NCI-H1417 (cell line): ENCODE data around the gene XG.
"Not testable (repeated sequence)": the region's sequence is repeated elsewhere in the genome, so short reads cannot be mapped to it uniquely, and the experiment has no call there.

ENCODE experiments used
- DNase-seq, 3 experiments: peaks; one replicate each; lab custom pipeline; 2025; lab: John Stamatoyannopoulos, UW

The XG gene

DNA sequence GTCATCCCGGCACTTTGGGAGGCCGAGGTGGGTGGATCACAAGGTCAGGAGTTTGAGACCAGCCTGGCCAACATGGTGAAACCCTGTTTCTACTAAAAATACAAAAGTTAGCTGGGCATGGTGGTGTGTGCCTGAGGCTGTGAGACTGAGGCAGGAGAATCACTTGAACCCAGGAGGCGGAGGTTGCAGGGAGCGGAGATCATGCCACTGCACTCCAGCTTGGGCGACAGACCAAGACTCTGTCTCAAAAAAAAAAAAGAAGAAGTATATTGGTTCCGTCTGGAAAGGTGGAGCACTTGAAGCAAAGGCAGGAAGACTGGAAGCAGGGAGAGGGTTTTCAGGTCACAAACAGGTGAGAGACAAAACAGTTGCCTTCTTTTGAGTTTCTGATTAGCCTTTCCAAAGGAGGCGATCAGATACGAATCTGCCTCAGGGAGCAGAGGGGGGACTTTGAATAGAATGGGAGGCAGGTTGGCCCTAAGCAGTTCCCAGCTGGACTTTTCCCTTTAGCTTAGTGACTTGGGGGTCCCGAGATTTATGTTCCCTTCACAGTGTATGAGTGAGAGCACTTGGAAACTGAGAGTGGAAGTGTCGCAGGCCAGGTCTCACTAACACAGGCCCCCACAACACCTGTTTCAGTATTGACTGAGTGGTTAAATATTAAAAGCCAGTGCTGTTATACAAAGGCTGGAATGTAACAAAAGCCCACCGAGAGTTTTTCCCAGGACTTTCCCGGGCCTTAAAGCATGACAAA, 28.8 kb downstream of the XG start:
- not testable (repeated sequence) for DNase-seq

DNA sequence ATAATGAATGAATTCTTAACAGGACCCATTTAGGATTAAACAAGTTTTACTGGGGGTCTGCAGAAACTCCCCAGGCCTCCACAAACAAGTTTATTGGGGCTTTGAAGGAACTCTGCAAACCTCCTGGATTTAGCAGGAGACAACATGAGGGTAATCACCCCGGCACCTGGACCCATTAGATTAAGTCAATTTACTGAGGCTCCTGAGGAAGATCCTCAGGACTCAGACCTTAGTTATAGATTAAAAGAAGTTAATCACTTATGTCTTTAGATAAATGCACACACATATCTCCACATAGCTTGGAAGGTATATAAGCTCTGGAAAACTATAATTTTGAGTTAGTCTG, 29.4 kb downstream of the XG start:
- DNase-seq: no peak

DNA sequence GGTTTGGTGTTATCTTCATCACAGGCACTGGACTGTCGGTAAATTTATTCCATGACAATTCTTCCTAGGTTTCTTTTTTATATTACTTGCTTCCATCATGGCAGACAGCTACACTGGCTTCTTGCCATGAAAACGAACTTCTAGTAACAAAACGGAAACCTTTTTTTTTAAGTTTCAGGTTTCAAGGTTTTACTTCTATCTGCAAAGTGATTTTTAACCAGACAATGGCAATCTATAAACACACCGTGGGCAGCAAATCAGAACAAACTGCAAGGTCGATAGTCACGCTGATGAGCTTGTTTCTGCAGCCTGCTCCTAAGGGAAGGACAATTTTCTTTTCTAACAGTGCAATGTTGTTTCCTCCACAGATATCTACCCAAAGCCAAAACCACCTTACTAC, 29.9 kb downstream of the XG start:
- DNase-seq: no peak

DNA sequence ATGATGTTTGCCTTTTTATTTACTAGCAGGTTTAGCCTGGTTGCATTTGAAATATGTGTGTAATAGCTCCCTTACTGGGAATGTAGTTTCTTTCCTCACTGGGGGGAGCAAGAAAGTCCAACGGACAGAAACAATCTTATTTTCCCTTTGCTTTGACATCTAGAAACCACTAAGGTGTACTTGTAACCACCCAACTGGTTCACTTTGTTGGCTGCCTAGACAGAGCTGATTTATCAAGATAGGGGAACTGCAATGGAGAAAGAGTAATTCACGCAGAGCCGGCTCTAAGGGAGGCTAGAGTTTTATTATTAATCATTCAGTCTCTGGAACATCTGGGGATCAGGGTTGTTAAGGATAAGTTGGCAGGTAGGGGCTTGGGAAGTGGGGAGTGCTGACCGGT, 30.3 kb downstream of the XG start:
- no peak for DNase-seq

DNA sequence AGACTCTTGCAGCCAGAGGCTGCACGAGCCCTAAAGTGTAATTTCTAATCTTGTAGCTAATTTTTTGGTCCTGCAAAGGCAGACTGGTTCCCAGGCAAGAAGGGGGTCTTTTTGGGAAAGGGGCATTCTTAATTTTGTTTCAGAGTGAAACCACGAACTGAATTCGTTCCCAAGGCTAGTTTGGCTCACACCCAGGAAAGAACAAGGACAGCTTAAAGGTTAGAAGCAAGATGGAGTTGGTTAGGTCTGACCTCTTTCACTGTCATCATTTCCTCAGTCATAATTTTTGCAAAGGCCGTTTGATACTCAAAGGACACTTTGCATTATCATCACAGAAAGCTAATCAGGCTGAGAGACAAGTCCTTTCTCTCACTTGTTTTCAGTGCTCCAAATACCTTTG, 30.9 kb downstream of the XG start:
- no peak for DNase-seq

DNA sequence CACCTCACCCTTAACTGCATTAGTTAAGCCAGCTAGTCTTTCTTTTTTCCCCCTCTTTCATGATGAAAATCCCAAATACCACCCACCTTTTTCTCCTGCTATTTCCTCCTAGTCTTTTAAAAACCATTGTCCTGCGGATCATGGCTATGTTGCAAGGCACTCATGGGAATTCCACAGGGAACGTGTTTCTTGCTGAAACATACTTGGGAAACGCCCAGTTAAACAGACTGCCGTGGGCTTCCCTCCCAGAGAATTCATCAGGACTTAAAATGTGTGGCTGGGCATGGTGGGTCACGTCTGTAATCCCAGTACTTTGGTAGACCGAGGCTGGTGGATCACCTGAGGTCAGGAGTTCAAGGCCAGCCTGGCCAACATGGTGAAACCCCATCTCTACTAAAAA, 32.2 kb downstream of the XG start:
- no peak for DNase-seq

DNA sequence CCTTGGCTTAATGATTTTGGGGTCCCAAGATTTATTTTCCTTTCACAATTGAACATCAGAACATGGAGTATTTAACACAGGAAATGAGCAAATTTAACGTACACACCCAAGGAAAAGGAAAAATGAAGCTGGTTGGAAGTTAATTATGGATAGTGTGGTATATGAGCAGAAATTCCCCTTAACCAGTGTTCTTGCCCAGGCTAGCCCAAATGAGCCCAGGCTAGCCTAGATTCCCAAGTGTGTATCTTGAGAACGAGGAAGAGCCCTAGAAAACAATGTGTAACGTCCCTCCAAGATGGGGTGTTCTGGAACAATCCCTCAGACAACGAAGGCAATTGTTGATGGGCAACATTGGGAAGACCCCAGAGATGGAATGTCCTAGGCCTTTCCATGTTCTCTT, 33.7 kb downstream of the XG start:
- DNase-seq: no peak

DNA sequence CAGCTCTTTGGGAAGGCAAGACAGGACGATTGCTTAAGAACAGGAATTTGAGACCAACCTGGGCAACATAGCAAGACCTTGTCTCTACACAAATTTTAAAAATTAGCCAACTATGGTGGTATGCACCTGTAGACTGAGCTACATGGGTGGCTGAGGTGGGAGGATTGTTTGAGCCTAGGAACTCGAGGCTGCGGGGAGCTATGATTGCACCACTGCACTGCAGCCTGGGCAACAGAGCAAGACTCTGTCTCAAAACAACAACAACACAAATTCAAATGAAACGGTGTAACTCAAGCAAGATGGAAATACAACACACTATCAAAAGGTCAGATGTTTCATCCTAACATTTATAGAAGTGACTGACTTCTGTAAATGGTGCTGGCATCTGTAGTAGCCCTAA, 37.1 kb downstream of the XG start:
- DNase-seq: no peak

DNA sequence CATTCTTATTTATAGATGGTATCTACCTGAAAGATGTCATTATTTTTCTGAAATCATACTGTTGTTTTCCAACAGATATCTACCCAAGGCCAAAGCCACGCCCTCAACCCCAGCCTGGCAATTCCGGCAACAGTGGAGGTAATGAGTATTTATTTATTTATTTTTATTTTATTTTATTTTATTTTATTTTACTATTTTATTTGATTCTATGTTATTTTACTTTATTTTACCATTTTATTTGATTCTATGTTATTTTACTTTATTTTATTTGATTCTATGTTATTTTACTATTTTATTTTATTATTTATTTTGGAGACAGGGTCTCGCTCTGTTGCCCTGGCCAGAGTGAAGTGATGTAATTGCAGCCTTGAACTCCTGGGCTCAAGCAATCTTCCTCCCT, 37.7 kb downstream of the XG start:
- no peak for DNase-seq

DNA sequence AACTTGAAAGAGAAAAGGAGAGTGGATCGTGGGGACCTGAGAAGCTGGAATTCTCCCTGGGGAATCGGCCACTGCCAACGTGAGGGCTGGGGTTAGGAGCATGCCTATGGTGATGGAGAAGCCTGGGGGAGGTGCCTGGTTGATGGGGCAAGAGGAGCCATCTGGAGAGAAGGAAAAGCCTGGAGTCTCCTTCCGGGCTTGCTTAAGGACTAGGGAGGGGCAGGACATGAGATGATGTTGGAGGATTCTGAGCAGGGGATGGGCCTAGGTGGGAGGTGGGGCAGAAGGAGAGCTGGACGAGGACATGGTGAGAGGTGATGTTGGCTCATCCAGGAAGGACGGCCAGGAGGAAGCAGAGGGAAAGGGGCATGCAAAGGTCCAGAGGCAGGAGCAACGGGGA, 41.9 kb downstream of the XG start:
- no peak for DNase-seq

DNA sequence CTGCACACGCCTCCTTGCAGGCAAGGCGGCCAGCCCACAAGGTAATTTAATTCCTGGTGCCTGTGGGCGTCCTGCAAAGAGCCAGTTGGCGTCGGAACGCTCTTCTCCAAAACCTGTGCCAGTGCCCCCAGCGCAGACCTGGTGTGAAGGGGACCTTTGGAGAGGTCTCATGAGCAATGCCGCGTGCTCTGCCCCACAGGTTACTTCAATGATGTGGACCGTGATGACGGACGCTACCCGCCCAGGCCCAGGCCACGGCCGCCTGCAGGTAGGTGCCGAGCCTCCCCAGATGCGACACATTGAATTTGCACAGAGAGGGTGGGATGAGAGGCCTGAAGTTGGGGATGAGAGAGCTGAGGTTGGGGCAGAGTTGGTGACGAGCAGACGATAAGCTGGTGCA, 42.5 kb downstream of the XG start:
- no peak for DNase-seq

DNA sequence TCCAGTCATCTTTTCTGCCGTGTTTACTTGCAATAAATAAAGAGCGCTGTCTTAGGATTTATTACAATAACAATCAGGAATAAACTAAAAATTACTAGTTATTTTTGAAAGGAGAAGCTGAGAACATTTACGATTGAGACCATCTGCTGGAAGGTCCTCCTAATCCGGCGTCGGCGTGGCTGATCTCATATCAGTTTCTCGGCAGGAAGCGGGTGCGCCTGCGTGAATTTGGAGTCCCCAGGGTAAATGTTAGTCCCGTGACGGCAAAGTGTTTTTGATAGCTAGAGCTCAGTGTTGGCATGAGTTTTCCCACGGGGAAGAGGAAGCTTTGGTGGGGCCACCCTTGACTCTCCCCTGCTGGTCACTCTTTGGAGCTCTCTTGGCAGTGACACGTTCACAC, 45.0 kb downstream of the XG start:
- DNase-seq: not testable (repeated sequence)

DNA sequence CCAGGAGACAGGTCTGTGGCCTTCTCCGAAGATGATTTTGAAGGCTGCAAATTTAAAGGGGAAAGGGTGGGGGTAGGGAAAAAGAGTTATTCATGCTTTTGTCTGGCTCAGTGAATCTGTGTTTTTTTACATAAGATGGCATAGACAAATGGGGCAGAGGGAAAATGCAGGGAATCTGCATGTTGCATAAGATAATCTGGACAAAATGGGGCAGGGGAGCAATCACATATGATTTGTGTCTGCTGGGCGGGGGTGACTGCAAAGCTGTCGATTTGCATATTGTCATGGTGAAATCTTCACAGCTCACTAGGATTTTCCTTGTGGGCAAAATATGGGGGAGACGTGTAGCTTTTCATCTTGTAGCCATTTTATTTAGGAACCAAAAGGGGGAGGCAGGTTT, 47.5 kb downstream of the XG start:
- DNase-seq: no peak

DNA sequence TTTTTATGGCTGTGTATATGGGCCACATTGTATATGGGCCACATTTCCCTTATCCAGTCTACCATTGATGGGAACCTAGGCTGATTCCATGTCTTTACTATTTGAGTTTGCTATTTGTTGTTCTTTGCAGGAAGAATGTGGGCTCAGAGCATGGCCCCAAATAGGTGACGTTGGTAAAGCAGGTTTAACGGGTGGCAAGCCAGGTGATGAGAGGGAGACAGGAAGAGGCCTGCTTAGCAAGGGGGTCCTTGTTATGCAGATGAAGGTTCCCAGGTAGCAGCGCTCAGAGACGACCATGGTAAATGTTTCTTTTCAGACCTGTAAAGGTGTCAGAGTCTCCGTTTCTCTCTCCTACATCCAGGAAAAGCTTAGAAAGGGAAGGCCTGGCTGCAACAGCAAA, 48.1 kb downstream of the XG start:
- not testable (repeated sequence) for DNase-seq

DNA sequence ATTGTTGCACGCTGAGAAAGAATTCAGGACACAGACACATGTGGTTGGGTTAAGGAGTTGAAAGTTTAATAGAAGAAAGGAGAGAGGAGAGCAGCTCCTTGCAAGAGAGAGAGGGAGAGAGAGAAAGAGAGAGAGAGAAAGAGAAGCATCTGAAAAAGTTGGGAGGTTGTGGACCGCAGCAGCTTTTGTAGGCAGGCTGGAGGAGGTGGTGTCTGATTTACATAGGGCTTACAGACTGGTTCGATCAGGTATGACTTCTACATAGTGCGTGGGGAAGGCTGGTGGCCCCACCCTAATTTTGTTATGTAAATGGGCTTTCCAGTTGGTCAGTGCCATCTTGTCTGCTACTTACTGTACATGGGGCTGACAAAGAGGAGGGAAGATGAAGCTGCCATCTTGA, 49.4 kb downstream of the XG start:
- no peak for DNase-seq

DNA sequence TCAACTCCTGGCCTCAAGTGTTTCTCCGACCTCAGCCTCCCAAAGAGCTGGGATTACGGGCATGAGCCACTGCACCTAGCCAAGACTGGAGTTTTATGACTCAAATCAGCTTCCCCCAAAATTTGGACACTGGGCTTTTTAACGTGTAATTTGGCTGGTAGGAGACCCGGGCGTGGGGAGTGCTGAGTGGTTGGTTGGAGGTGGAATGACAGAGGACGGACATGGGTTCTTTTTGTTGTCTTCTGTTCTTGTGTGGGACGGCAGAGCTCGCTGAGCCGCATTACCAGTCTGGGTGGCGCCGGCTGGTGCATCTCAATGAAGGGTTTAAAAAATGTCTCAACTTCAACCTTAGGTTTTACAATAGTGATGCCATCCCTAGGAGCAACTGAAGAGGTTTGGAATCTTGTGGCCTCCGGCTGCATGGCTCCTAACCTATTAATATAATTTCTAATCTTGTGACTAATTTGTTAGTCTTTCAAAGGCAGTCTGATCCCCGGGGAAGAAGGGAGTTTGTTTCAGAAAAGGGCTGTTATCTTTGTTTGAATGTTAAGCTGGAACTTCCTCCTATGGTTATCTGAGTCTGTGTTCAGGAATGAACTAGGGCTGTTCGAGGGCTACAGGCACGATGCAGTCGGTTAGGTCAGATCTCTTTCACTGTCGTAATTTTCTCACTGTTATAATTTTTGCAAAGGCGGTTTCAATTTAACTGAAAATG, 50.7 kb downstream of the XG start:
- DNase-seq: not testable (repeated sequence)

DNA sequence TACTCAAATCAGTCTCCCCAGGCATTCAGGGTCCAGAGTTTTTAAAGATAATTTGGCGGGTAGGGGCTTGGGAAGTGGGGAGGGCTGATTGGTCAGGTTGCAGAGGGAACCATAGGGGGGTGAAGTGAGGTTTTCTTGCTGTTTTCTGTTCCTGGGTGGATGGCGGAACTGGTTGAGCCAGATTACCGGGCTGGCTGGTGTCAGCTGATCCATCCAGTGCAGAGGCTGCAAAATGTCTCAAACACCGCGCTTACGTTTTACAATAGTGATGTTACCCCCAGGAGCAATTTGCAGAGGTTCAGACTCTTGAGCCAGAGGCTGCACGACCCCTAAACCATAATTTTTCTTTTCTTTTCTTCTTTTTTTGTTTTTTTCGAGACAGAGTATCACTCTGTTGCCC, 51.6 kb downstream of the XG start:
- not testable (repeated sequence) for DNase-seq

DNA sequence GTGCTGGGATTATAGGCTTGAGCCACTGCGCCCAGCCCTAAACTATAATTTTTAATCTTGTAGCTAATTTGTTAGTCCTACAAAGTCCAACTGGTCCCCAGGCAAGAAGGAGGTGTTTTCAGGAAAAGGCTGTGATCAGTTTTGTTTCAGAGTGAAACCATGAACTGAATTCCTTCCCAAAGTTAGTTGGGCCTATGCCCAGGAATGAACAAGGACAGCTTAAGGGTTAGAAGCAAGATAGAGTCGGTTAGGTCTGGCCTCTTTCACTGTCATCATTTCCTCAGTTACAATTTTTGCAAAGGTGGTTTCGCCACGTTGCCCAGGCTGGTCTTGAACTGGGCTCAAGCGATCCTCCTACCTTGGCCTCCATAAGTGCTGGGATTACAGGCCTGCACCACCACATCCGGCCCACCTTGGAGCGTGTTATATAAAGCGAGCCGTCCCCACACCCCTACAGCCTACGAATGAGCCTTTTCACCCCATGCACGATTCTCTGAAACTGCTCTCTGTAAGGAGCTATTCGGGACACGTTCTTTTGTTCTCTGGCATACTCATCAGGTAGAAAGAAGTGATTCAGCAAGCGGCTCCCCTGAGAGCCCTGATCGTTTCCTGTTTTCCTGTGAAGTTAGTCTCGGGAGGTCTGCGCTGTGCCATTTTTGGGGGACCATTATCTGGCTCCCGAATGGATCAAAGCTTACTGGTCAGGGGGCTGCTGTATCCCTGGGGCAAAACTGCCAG, 52.4 kb downstream of the XG start:
- DNase-seq: not testable (repeated sequence)

DNA sequence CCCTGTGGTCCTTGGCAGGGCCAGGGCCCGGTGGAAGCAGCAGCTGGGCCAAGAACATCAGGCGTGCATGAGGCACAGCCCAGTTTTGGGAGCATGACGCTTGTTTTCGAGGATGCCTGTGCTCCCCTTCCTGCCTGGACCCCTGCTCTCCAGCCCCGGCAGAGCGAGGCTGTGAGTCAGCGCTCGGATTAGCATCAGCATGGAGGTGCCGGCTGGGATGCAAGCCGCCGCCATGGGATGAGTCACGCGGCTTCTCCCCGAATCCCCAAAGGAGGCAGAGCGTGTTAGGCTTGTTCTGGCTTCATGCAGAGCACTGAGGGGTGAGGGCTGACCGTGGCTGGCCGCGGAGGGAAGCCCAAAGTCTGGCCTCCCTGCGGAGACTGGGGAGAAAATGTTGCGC, 53.0 kb downstream of the XG start:
- not testable (repeated sequence) for DNase-seq

DNA sequence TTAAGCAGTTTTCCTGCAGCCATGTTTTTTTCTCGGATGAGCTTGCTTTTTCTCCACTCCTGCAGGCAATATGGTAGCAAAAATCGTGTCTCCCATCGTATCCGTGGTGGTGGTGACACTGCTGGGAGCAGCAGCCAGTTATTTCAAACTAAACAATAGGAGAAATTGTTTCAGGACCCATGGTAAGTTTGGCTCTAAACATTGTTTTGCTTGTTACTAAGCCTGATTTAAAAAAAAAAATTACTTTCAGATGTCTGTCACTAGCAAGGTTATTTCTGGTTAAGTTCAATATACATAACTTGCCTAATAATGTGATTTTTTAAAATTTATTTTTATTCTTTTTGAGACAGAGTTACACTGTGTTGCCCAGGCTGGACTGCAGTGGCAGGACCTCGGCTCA, 59.4 kb downstream of the XG start:
- no peak for DNase-seq

DNA sequence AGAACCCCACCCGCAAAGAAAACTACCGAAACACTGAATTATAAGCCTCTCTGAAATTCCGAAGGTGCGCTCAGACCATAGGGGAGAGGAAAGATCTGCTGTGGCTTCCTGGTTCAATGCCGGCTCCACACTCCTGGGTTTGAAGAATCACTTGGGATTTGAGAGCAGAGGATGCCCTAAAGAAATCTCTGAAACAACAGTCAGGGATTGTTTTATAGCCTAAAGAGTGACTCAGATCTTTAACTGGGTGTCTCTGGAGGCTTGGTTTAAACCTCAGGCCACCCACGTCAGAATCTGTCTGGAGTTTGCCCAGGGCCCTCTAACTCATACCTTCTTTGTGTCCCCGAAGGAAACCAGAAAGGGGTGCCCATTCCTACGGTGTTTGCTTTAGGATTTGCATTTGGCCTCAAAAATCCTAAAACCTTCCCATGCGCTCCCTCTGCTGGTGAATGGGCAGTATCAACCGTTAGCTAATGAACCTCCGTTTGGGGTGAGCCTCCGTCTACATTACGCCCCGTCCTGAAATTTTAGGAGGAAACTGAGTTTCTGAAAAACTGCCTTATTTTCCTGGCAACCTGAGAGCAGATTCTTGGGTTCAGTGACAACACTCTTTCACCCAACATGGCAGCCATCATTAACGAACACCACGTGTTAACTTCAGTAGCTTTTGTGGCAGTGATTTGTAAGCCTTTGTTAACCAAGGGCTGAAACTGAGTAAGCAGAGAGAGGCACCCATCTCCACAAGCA, 60.5 kb downstream of the XG start:
- peak; percentile 7 to 51 (median 28) for DNase-seq

DNA sequence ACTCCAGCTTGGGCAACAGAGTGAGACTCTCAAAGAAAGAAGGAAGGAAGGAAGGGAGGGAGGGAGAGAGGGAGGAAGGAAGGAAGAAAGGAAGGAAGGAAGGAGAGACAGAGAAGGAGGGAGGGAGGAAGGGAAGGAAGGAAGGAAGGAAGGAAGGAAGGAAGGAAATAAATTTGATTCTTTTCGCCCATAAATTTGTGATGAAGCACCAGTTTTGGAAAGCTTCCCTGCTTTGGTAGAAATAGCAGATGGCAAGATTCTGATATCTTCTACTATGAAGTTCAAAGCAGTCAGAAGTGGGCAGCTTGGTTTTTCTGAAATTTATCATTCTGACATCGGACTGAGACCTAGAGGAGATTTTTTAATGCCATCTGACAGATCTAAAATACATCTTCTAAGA, 65.2 kb downstream of the XG start:
- no peak for DNase-seq
